ENCODE data around the gene OR2M4. TPM values are rescaled to one million over a fixed set of nuclear protein-coding genes. Genes with fewer than 3 reads are reported as not detected.

Gene OR2M4
- total RNA-seq: not detected
- not detected for polyA plus RNA-seq
- long read RNA-seq, donor 1: 0 reads
- long read RNA-seq, donor 2: 0 reads
- long read RNA-seq, donor 3: 0 reads
- long read RNA-seq, donor 4: 0 reads
- long read RNA-seq, donor 5: 0 reads

DNA sequence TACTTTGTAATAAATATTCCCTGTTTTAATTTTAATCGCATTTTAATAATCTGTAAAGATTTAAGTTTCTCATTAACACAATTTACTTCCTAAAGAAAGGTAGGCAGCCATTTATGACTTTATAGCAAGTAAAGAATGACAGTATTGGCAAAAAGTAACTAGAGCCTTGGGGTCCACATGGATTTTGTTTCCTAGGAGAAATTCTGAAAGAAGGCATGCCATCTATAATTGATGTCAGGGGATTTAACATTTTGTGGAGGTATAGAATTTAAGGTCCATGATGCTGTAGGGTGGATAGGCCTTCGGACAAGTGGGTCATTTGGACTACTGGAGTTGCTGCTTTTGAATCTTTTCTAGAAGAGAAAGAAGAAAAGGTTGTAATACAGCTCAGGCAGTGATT, at the start of gene OR2M4:
Gene OR2M4, plus strand, starts transcription at position 301 of the 400 bp plus-strand sequence. CDS start 7,512 bp downstream, outside the sequence.
- WGBS, 2 donors: 80 to 94% methylated on average over 2 of the region's 2 CpGs
- no peak for DNase-seq
- no peak for ATAC-seq (ENCODE audit: insufficient read depth, low FRiP score)

DNA sequence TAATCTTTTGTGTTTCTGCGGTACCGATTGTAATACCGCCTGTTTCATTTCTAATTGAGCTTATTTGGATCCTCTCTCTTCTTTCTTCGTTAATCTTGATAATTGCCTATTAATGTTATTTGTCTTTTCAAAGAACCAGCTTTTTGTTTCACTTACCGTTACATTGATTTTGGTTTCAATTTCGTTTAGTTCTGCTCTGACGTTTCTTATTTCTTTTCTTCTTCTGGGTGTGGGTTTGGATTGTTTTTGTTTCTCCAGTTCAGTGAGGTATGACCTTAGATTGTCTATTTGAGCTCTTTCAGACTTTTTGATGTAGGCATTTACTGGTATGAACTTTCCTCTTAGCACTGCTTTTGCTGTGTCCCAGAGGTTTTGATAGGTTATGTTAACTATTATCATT, 47.2 kb upstream of the OR2M4 start:
- Histone ChIP-seq H3K4me3 (no peak overlapping the region), H3K36me3 (ENCODE audit: control insufficient read depth in 4 of 4, insufficient read depth in 4 of 4, low read length in 4 of 4) (no peaks in the 10 kb centered on the region), H3K27ac (ENCODE audit: low read depth in 1 of 2, low read length in 1 of 2) (no peak overlapping the region), H3K4me1 (ENCODE audit: control insufficient read depth in 5 of 5, insufficient read depth in 5 of 5, low read length in 5 of 5) (no peaks in the 10 kb centered on the region), H3K9ac (ENCODE audit: insufficient read depth in 1 of 2, low read length in 2 of 2) (no peak overlapping the region), H3K9me3 (ENCODE audit: control insufficient read depth in 4 of 4, insufficient read depth in 3 of 4, low read length in 3 of 4) (peaks cover 0 to 6% (median 2%) of the 10 kb centered on the region in 4 donors), H3K27me3 (ENCODE audit: control insufficient read depth in 3 of 3, insufficient read depth in 3 of 3, low read length in 2 of 3) (no peaks in the 10 kb centered on the region)
- WGBS, 2 donors: 72 to 75% methylated on average over 7 of the region's 7 CpGs
- DNase-seq (no peak), ATAC-seq (ENCODE audit: insufficient read depth, low FRiP score) (no peak)
- TF ChIP-seq, protein P1, sequence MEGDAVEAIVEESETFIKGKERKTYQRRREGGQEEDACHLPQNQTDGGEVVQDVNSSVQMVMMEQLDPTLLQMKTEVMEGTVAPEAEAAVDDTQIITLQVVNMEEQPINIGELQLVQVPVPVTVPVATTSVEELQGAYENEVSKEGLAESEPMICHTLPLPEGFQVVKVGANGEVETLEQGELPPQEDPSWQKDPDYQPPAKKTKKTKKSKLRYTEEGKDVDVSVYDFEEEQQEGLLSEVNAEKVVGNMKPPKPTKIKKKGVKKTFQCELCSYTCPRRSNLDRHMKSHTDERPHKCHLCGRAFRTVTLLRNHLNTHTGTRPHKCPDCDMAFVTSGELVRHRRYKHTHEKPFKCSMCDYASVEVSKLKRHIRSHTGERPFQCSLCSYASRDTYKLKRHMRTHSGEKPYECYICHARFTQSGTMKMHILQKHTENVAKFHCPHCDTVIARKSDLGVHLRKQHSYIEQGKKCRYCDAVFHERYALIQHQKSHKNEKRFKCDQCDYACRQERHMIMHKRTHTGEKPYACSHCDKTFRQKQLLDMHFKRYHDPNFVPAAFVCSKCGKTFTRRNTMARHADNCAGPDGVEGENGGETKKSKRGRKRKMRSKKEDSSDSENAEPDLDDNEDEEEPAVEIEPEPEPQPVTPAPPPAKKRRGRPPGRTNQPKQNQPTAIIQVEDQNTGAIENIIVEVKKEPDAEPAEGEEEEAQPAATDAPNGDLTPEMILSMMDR (IDR thresholded peaks at IDR 0.05; ENCODE audit: control extremely low read depth, extremely low read depth): no peak

More for the DNA sequence above, at the start of gene OR2M4:
- Histone ChIP-seq H3K4me3 (no peak within 1 kb of the TSS), H3K4me1 (ENCODE audit: control insufficient read depth in 5 of 5, insufficient read depth in 5 of 5, low read length in 5 of 5) (no peaks in the 10 kb centered on the region), H3K36me3 (ENCODE audit: control insufficient read depth in 4 of 4, insufficient read depth in 4 of 4, low read length in 4 of 4) (no peaks in the 10 kb centered on the region), H3K27ac (ENCODE audit: low read depth in 1 of 2, low read length in 1 of 2) (no peak within 1 kb of the TSS), H3K9ac (ENCODE audit: insufficient read depth in 1 of 2, low read length in 2 of 2) (no peak within 1 kb of the TSS), H3K27me3 (ENCODE audit: control insufficient read depth in 3 of 3, insufficient read depth in 3 of 3, low read length in 2 of 3) (no peaks in the 10 kb centered on the region), H3K9me3 (ENCODE audit: control insufficient read depth in 4 of 4, insufficient read depth in 3 of 4, low read length in 3 of 4) (peaks cover 0 to 11% (median 6%) of the 10 kb centered on the region in 4 donors)
- TF ChIP-seq, protein P1 (IDR thresholded peaks at IDR 0.05; ENCODE audit: control extremely low read depth, extremely low read depth): no peak

DNA sequence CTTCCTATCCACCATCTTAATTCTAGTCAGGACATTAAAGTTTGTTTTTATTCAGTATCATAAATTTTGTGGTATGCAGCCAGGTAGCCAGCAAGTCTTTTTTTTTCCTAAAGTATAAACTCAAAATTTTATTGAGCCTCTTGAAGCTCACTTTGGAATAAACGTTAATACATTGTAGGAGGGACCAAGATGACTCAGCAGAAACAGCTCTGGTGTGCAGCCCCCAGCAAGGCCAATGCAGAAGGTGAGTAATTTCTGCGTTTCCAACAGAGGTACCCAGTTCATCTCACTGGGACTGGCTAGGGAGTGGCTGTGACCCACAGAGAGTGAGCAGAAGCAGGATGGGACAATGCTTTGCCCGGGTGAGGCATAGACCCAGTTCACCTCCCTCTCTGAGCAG, 43.9 kb upstream of the OR2M4 start:
- Histone ChIP-seq H3K27ac (ENCODE audit: low read depth in 1 of 2, low read length in 1 of 2) (no peak overlapping the region), H3K27me3 (ENCODE audit: control insufficient read depth in 3 of 3, insufficient read depth in 3 of 3, low read length in 2 of 3) (no peaks in the 10 kb centered on the region), H3K9me3 (ENCODE audit: control insufficient read depth in 4 of 4, insufficient read depth in 3 of 4, low read length in 3 of 4) (peaks cover 0 to 4% (median 1%) of the 10 kb centered on the region in 4 donors), H3K36me3 (ENCODE audit: control insufficient read depth in 4 of 4, insufficient read depth in 4 of 4, low read length in 4 of 4) (no peaks in the 10 kb centered on the region), H3K4me3 (no peak overlapping the region), H3K9ac (ENCODE audit: insufficient read depth in 1 of 2, low read length in 2 of 2) (no peak overlapping the region), H3K4me1 (ENCODE audit: control insufficient read depth in 5 of 5, insufficient read depth in 5 of 5, low read length in 5 of 5) (no peaks in the 10 kb centered on the region)
- DNase-seq: no peak
- TF ChIP-seq, protein P1 (IDR thresholded peaks at IDR 0.05; ENCODE audit: control extremely low read depth, extremely low read depth): no peak
- WGBS, 2 donors: 66 to 70% methylated on average over 3 of the region's 3 CpGs
- no peak for ATAC-seq (ENCODE audit: insufficient read depth, low FRiP score)

DNA sequence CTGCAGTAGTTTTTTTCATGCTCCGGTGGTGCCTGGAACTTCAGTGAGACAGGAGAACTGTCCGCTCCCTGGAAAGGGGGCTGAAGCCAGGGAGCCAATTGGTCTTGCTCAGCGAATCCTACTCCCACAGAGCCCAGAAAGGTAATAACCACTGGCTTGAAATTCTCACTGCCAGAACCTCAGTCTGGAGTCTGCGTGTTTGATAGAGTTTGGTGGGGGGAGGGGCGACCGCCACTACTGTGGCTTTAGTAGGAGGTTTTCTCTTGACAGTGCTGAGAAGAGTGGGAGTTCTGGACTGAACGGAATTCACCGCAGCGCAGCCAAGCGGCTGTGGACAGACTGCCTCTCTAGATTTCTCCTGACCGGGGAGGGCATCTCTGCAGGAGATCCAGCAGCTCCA, 42.2 kb upstream of the OR2M4 start:
- Histone ChIP-seq H3K9ac (ENCODE audit: insufficient read depth in 1 of 2, low read length in 2 of 2) (no peak overlapping the region), H3K4me3 (no peak overlapping the region), H3K27ac (ENCODE audit: low read depth in 1 of 2, low read length in 1 of 2) (no peak overlapping the region), H3K9me3 (ENCODE audit: control insufficient read depth in 4 of 4, insufficient read depth in 3 of 4, low read length in 3 of 4) (peaks cover 0 to 5% (median 3%) of the 10 kb centered on the region in 4 donors), H3K4me1 (ENCODE audit: control insufficient read depth in 5 of 5, insufficient read depth in 5 of 5, low read length in 5 of 5) (no peaks in the 10 kb centered on the region), H3K27me3 (ENCODE audit: control insufficient read depth in 3 of 3, insufficient read depth in 3 of 3, low read length in 2 of 3) (no peaks in the 10 kb centered on the region), H3K36me3 (ENCODE audit: control insufficient read depth in 4 of 4, insufficient read depth in 4 of 4, low read length in 4 of 4) (no peaks in the 10 kb centered on the region)
- no peak for ATAC-seq (ENCODE audit: insufficient read depth, low FRiP score)
- no peak for DNase-seq
- WGBS, 2 donors: 55 to 64% methylated on average over 11 of the region's 11 CpGs
- TF ChIP-seq, protein P1 (IDR thresholded peaks at IDR 0.05; ENCODE audit: control extremely low read depth, extremely low read depth): no peak
